Mesothelial cell of epicardium (in vitro differentiated cells): Measurements from ENCODE around the gene FTL. TPM values are rescaled to one million over a fixed set of nuclear protein-coding genes. Genes with fewer than 3 reads are reported as not detected.

Experiments
- DNase-seq, 2 experiments: peaks; one replicate each; pipeline ENCODE4 v3.0.0; 2021; ENCODE audit warnings: low spot score in 2 of 2; ENCODE audit not compliant: unreplicated experiment in 2 of 2
- H3K27ac Mint-ChIP-seq: 2 replicates; pipeline ENCODE4 v1.8.0; 2021; ENCODE audit warnings: mixed read lengths
- H3K27me3 Mint-ChIP-seq: 2 replicates; pipeline ENCODE4 v1.8.0; 2021; ENCODE audit warnings: low read depth, mixed read lengths
- H3K36me3 Mint-ChIP-seq: 2 replicates; pipeline ENCODE4 v1.8.0; 2021; ENCODE audit warnings: mixed read lengths
- H3K4me1 Mint-ChIP-seq: 2 replicates; pipeline ENCODE4 v1.8.0; 2021; ENCODE audit warnings: mixed read lengths
- H3K4me3 Mint-ChIP-seq: 2 replicates; pipeline ENCODE4 v1.8.0; 2021; ENCODE audit warnings: mild to moderate bottlenecking, moderate library complexity, mixed read lengths
- H3K9me3 Mint-ChIP-seq: 2 replicates; pipeline ENCODE4 v1.8.0; 2021; ENCODE audit warnings: mixed read lengths
- total RNA-seq: library from RNA; stranded (reverse); gene quantifications from 3 replicates; pipeline ENCODE4 v1.2.1, GENCODE V29; 2021
- TF ChIP-seq, protein P1 (sequence below): fragments of 200-600 bp; sonication (generic); IDR thresholded peaks from one replicate; pipeline ENCODE4 v1.5.0; 2021; ENCODE audit warnings: antibody characterized with exemption; ENCODE audit not compliant: unreplicated experiment

The FTL gene
- total RNA-seq, 1 donor from 2014 or later = 1,064 TPM

DNA sequence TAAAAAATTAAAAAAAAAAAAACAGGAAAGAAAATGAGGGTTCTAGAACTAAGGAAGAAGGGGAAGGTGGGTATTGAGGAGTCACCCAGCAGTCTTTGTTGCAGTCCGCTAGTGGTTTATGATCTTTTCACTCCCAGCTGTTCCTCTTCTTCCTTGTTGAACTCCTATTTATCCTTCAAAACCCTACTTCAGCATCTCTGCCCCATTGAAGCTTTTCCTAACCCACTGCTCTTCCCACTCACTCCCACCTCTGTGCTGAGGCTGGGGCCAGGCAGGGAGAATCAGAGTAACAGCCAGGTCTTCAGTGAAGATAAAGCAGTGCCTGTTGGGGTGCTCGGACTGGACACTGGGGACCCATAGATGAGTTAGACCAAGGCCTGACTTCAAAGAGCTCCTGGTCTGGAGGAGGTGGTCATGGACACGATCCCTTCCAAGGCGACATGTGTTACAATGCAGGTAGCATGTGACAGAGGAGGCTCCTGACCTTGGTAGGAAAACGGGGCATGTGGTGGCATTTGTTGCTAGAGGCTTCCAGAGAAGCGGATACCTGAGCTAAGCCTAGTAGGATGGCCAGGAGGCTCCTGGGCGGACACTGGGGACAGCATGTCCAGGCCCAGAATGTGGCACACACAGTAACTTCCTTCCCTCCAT lies 40.0 kb downstream of the FTL start:
- TF ChIP-seq, protein P1, sequence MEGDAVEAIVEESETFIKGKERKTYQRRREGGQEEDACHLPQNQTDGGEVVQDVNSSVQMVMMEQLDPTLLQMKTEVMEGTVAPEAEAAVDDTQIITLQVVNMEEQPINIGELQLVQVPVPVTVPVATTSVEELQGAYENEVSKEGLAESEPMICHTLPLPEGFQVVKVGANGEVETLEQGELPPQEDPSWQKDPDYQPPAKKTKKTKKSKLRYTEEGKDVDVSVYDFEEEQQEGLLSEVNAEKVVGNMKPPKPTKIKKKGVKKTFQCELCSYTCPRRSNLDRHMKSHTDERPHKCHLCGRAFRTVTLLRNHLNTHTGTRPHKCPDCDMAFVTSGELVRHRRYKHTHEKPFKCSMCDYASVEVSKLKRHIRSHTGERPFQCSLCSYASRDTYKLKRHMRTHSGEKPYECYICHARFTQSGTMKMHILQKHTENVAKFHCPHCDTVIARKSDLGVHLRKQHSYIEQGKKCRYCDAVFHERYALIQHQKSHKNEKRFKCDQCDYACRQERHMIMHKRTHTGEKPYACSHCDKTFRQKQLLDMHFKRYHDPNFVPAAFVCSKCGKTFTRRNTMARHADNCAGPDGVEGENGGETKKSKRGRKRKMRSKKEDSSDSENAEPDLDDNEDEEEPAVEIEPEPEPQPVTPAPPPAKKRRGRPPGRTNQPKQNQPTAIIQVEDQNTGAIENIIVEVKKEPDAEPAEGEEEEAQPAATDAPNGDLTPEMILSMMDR = no peak
- Mint-ChIP-seq H3K36me3 (peaks cover 17% of the 10 kb centered on the region), H3K4me1 (no peaks in the 10 kb centered on the region)

DNA sequence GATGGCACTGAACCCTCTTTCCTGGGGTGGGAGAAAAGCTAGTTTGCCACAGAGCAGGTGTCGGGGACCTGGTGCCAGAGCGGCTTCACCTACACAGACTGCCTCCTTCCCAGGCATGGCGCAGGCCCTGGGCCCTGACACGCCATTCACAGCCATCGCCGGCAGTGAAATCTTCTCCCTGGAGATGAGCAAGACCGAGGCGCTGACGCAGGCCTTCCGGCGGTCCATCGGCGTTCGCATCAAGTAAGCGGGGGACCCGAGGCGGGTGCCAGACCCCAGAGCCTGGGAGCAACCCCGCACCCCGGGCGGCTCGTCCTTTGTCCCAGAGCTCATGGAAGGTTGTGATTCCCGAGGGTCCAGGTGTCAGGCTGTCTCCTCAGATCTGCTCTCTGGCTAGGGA lies 41.8 kb downstream of the FTL start:
- no peaks in the 10 kb centered on the region for H3K27me3 Mint-ChIP-seq
- no peak for DNase-seq
- peaks cover 21% of the 10 kb centered on the region for H3K36me3 Mint-ChIP-seq
- H3K9me3 Mint-ChIP-seq = no peaks in the 10 kb centered on the region
- no peak overlapping the region for H3K27ac Mint-ChIP-seq
- TF ChIP-seq, protein P1 = no peak
- no peaks in the 10 kb centered on the region for H3K4me1 Mint-ChIP-seq
- no peak overlapping the region for H3K4me3 Mint-ChIP-seq

More for the DNA sequence above, 40.0 kb downstream of the FTL start:
- H3K27ac Mint-ChIP-seq = no peak overlapping the region
- H3K4me3 Mint-ChIP-seq = no peak overlapping the region
- no peaks in the 10 kb centered on the region for H3K27me3 Mint-ChIP-seq
- no peaks in the 10 kb centered on the region for H3K9me3 Mint-ChIP-seq
- no peak for DNase-seq

DNA sequence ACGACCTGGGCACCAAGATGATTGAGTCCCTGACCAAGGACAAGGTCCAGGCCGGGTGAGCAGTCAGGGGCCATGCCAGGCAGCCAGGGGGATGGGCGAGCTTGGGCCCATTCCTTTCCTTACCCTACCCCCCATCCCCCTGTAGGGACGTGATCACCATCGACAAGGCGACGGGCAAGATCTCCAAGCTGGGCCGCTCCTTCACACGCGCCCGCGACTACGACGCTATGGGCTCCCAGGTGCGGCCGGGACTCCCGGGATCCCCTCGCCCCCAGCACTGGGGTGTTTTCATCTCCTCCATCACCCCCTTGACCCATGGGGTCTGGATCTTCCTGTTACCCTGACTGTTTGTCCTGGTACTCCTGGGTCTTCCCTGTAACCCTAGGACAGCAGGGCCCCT lies 44.7 kb downstream of the FTL start:
- peaks cover 22% of the 10 kb centered on the region for H3K36me3 Mint-ChIP-seq
- no peak overlapping the region for H3K27ac Mint-ChIP-seq
- H3K9me3 Mint-ChIP-seq = no peaks in the 10 kb centered on the region

DNA sequence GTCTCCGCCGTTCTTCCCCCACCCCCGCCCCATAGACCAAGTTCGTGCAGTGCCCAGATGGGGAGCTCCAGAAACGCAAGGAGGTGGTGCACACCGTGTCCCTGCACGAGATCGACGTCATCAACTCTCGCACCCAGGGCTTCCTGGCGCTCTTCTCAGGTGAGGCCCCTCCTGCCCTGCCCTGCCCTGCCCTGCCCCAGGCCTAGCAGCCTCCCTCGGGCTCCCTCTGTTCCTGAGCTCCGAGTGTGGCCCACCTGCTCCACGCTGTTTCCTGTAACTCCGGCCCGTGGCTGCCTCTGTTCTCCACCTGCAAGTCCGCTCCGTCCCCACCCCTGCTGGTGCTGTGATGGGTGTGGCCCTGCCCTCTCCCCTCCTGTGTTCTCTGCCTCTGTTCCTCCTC lies 45.3 kb downstream of the FTL start:
- no peak overlapping the region for H3K27ac Mint-ChIP-seq
- no peaks in the 10 kb centered on the region for H3K9me3 Mint-ChIP-seq
- TF ChIP-seq, protein P1 = no peak
- H3K4me3 Mint-ChIP-seq = no peak overlapping the region
- H3K27me3 Mint-ChIP-seq = no peaks in the 10 kb centered on the region
- peaks cover 23% of the 10 kb centered on the region for H3K36me3 Mint-ChIP-seq
- H3K4me1 Mint-ChIP-seq = no peaks in the 10 kb centered on the region
- no peak for DNase-seq

More for the DNA sequence above, 44.7 kb downstream of the FTL start:
- H3K27me3 Mint-ChIP-seq = no peaks in the 10 kb centered on the region
- H3K4me3 Mint-ChIP-seq = no peak overlapping the region
- TF ChIP-seq, protein P1 = no peak
- no peaks in the 10 kb centered on the region for H3K4me1 Mint-ChIP-seq
- DNase-seq = no peak

DNA sequence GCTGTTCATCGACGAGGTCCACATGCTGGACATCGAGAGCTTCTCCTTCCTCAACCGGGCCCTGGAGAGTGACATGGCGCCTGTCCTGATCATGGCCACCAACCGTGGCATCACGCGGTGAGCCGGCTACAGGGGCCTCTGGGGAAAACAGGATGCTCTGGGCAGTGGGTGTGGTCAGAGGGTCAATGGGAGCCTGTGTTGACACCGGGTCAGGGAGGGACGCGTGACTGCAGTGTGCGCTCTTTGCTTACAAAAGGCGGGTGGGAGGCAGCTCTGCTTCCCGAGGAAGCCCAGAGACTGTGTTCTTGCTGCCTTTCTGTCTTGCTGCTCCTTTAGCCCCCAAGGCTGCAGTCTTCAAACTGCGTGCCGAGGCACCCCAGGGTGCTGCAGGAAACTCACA lies 46.1 kb downstream of the FTL start:
- no peaks in the 10 kb centered on the region for H3K27me3 Mint-ChIP-seq
- H3K9me3 Mint-ChIP-seq = no peaks in the 10 kb centered on the region
- no peak overlapping the region for H3K4me3 Mint-ChIP-seq
- H3K36me3 Mint-ChIP-seq = peaks cover 28% of the 10 kb centered on the region
- TF ChIP-seq, protein P1 = no peak
- no peaks in the 10 kb centered on the region for H3K4me1 Mint-ChIP-seq
- H3K27ac Mint-ChIP-seq = no peak overlapping the region
- no peak for DNase-seq
